Ishikawa (cell line): Measurements from ENCODE around the gene CDH23.

ENCODE experiments used
- CREB1 ChIP-seq: IDR thresholded peaks from 2 replicates; pipeline ENCODE4 v1.6.1; 2012; ENCODE audit warnings: low read depth
- EGR1 ChIP-seq: IDR thresholded peaks from 2 replicates; pipeline ENCODE4 v1.6.1; 2012
- EP300 ChIP-seq: IDR thresholded peaks from 2 replicates; pipeline ENCODE4 v1.6.1; 2012; ENCODE audit warnings: borderline replicate concordance
- FOXM1 ChIP-seq: IDR thresholded peaks from 2 replicates; pipeline ENCODE4 v1.6.1; 2012; ENCODE audit warnings: low read depth, borderline replicate concordance
- MAX ChIP-seq: IDR thresholded peaks from 2 replicates; pipeline ENCODE4 v1.6.1; 2012
- NFIC ChIP-seq: IDR thresholded peaks from 2 replicates; pipeline ENCODE4 v1.6.1; 2012
- RAD21 ChIP-seq: IDR thresholded peaks from 2 replicates; pipeline ENCODE4 v1.6.1; 2012; ENCODE audit warnings: low read depth
- REST ChIP-seq: IDR thresholded peaks from 2 replicates; pipeline ENCODE4 v1.6.1; 2012; ENCODE audit warnings: low read depth, mild to moderate bottlenecking
- TAF1 ChIP-seq: IDR thresholded peaks from 2 replicates; pipeline ENCODE4 v1.6.1; 2012; ENCODE audit warnings: low read depth, mild to moderate bottlenecking
- TCF12 ChIP-seq: IDR thresholded peaks from 2 replicates; pipeline ENCODE4 v1.6.1; 2012; ENCODE audit warnings: low read depth
- TEAD4 ChIP-seq: IDR thresholded peaks from 2 replicates; pipeline ENCODE4 v1.6.1; 2012
- USF1 ChIP-seq: IDR thresholded peaks from 2 replicates; pipeline ENCODE4 v1.6.1; 2012
- YY1 ChIP-seq: IDR thresholded peaks from 2 replicates; pipeline ENCODE4 v1.6.1; 2012; ENCODE audit warnings: low read depth

- TF ChIP-seq CREB1 (no peak), REST (no peak), MAX (no peak), RAD21 (no peak), TAF1 (no peak), EP300 (no peak), YY1 (no peak), FOXM1 (no peak), NFIC (no peak), TEAD4 (no peak), EGR1 (no peak), USF1 (no peak), TCF12 (no peak)
Measured at GRCh38 chr10:71830726-71831125, 434.0 kb downstream of the CDH23 start.
